GM08714 (cell line): ENCODE measurements around the gene MAF.

Experiments used
- H3K4me3 ChIP-seq: fragments of 200-500 bp; sonication (Bioruptor generic); 2 replicates; pipeline ENCODE4 v1.5.1; 2014; ENCODE audit warnings: mild to moderate bottlenecking, low read length, inconsistent platforms
- ZNF274 ChIP-seq: IDR thresholded peaks from 2 replicates; pipeline ENCODE4 v1.6.1; 2012; ENCODE audit warnings: mild to moderate bottlenecking, low read depth, low read length

The MAF gene

GRCh38 chr16:79560923-79561322, 39.6 kb downstream of the MAF start:
- H3K4me3 ChIP-seq, result no peak overlapping the region
- TF ChIP-seq ZNF274, result no peak

GRCh38 chr16:79560318-79560717, 40.2 kb downstream of the MAF start:
- H3K4me3 ChIP-seq, result no peak overlapping the region
- TF ChIP-seq ZNF274, result no peak

GRCh38 chr16:79559532-79559931, 41.0 kb downstream of the MAF start:
- H3K4me3 ChIP-seq, result no peak overlapping the region
- TF ChIP-seq ZNF274, result no peak

- no peak overlapping the region for H3K4me3 ChIP-seq
- TF ChIP-seq ZNF274, result no peak
Observed at GRCh38 chr16:79557421-79557820, 43.1 kb downstream of the MAF start.

GRCh38 chr16:79554912-79555311, 45.6 kb downstream of the MAF start:
- H3K4me3 ChIP-seq, result no peak overlapping the region
- TF ChIP-seq ZNF274, result no peak

- no peak for TF ChIP-seq ZNF274
- H3K4me3 ChIP-seq, result no peak overlapping the region
Observed at GRCh38 chr16:79550373-79550772, 50.2 kb downstream of the MAF start.

- no peak for TF ChIP-seq ZNF274
- H3K4me3 ChIP-seq, result no peak overlapping the region
Observed at GRCh38 chr16:79547085-79547484, 53.5 kb downstream of the MAF start.
